Glomerular visceral epithelial cell (primary cell): Measurements from ENCODE around the gene CRADD.
"Not testable (repeated sequence)": the region's sequence is repeated elsewhere in the genome, so short reads cannot be mapped to it uniquely, and the experiment has no call there.

Experiments used
- DNase-seq: peaks from one replicate; pipeline ENCODE4 v3.0.0-alpha.2; 2016; ENCODE audit errors: extremely low spot score

The CRADD gene

DNA sequence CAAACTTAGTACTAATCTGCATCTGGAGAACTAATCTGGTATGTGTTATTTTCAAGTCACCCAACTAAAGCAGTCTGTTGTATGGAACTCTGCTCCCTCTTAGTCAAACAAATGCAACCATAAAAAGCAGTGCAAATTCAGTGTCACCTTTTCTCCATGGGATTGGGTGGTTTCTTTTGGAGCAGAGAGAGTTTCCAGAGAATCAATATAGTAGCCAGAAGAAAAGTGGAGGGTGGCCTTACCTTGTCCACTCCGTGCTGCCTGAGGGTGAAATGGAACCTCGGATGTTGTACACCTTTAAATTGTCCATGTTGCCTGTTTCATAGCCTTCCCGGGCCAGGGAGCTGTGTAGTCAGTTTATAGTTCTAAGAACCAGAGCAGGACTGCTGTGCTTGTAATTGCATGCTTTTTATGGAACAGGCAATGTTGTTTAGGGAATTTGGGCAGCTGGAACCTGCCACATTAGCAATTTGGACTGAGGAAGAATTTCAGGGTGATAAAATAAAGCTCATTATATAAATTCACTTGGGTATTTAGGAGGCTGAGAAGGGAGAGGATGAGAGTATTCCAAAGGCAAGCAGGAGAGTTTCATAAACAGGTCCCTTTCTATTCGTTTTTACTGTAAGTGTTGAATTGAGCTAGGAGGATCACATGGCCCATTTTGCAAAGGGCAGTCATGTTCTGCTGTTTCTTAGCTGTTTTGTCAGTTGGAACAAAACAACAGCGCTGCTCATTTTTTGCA is 60.5 kb downstream of the CRADD start:
- no peak for DNase-seq

DNA sequence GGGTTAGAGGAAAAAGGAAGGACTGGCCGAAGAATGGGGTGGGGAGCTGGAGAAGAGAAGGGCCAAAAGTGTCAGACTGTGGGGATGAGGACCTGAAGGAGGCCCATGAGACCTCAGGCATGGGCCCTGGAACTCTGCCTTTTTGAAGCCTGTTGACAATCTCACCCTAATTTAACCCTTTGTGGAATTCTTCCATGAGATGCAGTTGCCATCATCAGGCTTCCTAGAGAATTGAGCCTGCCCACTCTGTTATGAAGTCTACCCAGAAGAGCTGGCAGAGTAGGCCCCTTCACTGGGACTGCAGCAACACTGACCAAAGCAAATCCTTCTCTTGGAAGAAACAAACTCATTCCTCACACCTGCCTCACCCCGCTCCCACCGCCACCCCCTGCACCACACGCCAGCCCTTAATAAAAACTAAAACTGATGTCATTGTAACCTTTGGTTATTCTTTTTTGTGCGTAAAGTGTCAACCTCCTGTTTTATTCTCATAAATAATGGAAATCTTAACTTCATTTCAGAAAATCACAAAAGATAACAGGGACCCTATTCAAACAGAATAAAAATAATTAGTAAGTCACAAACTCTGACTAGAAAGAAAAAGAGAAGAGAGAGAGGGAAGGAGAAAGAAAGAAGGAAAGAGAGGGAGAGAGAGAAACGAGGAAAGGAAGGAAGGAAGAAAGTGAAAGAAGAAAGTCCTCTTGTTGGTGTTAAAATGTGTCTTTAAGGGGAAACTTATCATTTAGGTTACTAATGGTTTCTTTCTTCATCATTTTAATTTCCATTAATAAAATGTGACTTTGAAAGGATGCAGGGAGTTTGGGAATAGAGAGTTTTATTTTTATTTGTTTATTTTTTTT is 61.3 kb downstream of the CRADD start:
- DNase-seq: no peak

DNA sequence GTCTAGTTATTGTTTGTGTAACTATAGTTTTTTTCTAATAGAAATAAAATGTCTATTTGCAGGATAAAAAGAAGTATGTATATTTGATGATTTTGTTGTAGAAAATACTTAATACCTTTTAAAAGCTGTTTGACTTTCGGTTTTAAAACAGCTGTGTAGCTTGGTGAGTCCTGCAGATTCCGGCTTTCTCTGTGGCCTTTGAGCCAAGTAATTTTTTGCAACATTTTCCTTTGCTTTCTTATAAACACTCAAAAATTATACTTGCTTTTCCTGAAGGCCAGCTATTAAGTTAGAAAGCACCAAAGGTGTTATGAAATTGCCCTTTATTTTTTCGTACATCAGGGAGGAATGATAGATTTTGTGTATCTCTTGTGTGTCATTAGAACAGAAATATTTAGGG is 63.6 kb downstream of the CRADD start:
- no peak for DNase-seq

GRCh38 chr12:93741659-93742109 is 64.5 kb downstream of the CRADD start:
- peak; percentile 17 for DNase-seq

DNA sequence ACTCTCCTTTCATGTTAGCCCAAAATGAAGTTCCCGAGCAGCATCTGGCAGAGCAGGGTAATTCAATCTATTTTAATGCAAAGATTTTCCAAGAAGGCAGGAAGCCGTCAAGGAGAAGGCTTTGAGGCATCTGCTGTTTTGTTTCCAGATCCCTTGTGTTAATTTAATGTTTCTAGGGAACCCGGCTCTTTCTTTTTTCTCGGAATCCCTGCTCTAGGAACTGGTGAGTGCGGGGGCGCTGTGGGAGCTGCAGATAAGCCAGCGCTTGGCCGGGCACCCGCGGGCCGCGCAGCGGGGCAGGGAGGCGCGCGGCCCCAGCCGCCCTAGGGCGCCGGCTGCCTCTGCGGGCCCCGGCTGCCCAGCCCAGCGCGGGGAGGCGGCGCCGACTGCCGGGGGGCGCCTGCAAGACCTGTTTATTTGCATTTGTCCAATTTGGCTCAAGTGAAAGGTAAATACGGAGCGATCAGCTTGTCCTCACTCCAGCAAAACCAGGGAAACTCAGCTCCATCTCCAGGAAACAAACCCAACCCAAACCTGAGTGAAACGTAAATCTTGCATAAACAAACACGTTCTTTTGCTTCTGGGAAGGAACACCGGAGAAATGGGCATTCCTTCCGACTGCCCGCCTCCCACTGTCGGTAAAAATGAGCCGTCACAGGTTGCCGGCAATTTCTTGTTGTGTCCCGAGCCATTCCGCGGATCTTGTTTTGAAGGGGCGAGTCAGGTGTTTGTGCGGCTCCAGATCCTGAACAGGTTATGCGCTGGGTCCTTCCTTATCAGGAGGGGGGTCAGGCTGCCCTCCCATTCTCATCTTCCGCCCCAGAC is 65.1 kb downstream of the CRADD start:
- peak; percentile 68 for DNase-seq

DNA sequence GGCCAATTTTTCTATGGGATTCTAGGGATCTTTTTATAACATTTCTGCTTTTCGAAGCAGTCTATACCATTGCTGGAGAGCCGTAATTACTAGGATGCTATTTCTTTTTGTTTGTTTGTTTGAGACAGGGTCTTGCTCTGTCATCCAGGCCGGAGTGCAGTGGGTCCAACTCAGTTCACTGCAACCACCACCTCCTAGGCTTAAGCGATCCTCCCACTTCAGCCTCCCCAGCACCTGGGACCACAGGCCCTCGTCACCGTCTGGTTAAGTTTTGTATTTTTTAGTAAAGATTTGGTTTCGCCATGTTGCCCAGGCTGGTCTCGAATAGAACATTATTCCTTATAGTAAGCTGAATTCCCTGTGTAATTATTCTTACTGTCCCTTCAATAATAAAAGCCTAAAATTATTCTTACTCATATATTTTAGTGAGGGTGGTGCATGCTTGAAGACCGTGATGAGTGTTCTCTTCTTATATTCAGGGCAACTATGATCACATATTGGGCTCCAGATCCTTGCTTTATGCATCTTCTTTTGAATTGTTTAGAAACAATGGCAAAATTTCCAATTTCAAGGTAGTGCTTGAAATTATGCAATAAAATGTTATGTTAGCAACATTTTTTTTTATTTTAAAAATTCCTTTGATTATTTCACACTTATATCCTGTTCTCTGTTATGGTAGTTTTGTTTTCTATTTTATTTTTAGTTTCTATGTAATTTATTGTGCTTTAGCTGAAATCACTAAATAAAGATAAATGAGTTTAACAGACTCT is 66.2 kb downstream of the CRADD start:
- DNase-seq: no peak

- DNase-seq: no peak
Measured at GRCh38 chr12:93743999-93744689, 67.0 kb downstream of the CRADD start.

DNA sequence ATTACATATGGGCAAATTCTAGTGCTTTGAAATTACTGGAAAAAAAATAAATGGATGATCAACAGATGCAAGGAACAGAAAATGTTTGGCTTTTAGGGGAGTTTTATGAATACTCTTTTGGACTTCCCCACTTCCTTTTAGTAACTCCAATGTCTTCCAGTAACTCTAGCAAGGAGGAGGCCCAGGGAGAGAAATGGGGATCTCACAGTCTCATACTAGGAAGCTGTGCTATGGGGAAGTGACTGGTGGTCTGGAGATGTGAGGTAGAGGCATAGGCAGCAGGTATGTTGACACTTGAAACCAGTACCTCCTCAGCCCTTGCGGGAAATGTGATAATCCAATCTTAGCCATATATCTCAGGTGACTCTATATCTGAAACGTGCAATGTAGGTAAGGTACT is 68.1 kb downstream of the CRADD start:
- DNase-seq: no peak

GRCh38 chr12:93746572-93747168 is 69.5 kb downstream of the CRADD start:
- DNase-seq: no peak

DNA sequence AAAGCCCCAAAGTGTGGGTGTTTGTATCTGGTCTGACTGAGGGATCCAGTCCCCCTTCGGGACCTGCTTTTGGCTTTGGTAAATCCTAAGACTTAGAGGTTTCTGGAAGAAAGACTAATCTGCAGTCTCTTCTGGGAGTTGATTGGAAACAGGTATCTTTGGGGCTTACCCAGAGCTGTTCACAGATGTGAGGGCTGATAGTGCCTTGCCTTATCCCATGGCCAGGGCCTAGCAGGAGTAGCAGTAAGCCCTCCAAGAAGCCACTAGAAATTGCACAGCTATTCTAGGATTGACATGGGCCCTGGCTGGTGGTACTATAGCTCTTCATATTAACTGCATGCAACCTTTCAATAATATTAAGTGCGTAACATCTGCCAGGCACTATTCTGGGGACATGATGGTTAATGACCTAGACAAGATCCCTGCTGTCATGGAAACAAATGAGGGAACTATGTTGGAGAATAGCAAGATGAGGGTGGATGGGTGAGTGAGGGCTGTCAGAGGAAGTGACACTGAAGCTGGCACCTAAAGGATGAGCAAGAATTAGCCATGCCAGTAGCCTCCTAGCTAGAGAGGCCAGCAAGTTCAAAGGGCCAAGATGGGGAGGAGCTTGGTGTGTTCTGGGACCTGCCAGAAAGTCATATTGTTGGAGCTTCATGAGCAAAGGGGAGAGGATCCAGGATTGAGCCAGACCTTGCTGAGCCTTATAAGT is 71.7 kb downstream of the CRADD start:
- no peak for DNase-seq

DNA sequence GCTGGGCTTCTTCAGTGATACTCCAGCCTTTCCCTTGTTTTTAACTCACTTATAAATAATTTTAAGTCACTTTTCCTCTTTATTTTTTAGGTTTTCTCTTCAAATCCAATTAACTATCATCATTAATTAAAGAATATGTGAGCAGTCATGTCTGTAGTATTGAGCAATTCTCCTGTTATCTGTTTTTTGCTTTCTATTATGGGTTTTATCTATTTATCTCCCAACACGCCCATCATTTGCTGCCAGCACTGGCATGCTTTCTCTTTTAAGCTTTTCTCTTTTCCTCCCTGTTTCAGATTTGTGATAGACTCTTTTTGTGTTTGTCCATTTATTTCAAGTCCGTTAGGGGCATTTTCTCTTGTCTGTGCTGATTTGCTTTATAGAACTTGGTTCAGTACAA is 72.3 kb downstream of the CRADD start:
- no peak for DNase-seq

DNA sequence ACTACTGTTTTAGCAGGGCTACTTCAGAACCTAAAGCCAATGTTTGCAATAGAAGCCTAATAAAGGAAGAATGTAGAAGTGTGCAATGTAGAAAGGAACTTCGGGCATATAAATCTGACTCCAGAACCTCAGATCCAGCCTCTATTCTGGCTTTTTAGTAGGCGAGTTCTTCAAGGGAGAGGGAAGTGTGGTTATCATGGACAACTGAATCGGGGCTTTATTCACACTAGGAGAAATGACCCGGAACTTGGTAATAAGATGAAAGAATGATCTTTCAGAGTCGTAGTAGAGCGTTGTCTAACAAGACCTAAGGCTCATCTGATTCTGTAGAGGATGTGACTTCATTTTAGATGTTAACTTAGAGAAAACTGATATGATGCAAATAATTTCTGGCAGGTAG is 72.9 kb downstream of the CRADD start:
- no peak for DNase-seq

GRCh38 chr12:93751864-93752610 is 74.9 kb downstream of the CRADD start:
- no peak for DNase-seq

GRCh38 chr12:93753285-93753684 is 76.1 kb downstream of the CRADD start:
- no peak for DNase-seq

DNA sequence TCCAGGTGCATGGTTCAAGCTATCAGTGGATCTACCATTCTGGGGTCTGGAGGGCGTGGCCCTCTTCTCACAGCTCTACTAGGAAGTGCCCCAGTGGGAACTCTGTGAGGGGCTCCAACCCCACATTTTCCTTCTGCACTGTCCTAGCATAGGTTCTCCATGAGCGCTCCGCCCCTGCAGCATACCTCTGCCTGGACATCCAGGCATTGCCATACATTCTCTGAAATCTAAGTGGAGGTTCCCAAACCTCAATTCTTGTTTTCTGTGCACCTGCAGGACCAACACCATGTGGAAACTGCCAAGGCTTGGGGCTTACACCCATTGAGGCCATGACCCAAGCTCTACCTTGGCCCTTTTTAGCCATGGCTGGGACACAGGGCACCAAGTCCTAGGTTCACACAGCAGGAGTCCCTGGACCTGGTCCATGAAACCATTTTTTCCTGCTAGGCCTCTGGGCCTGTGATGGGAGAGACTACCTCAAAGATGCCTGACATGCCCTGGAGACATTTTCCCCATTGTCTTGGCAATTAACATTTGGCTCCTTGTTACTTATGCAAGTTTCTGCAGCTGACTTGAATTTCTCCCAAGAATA is 76.8 kb downstream of the CRADD start:
- DNase-seq: no peak

GRCh38 chr12:93754859-93755258 is 77.7 kb downstream of the CRADD start:
- not testable (repeated sequence) for DNase-seq

- DNase-seq: no peak
Measured at GRCh38 chr12:93756288-93756687, 79.1 kb downstream of the CRADD start.
